OCI-M2 (cell line): ENCODE data around the gene CFAP97.
"Not testable (repeated sequence)": the region's sequence is repeated elsewhere in the genome, so short reads cannot be mapped to it uniquely, and the experiment has no call there.

ENCODE experiments used
- DNase-seq: peaks from one replicate; lab custom pipeline; 2025; ENCODE audit not compliant: unreplicated experiment; lab: John Stamatoyannopoulos, UW

The CFAP97 gene

GRCh38 chr4:185142912-185143600, 60.7 kb downstream of the CFAP97 start, which contains the start of gene SLC25A4:
Gene SLC25A4, plus strand, starts transcription at chr4:185143266. Its CDS starts 107 bp downstream, at chr4:185143373.
- DNase-seq: peak; percentile 25

- no peak for DNase-seq
Measured at GRCh38 chr4:185142564-185142911, 61.3 kb downstream of the CFAP97 start.

DNA sequence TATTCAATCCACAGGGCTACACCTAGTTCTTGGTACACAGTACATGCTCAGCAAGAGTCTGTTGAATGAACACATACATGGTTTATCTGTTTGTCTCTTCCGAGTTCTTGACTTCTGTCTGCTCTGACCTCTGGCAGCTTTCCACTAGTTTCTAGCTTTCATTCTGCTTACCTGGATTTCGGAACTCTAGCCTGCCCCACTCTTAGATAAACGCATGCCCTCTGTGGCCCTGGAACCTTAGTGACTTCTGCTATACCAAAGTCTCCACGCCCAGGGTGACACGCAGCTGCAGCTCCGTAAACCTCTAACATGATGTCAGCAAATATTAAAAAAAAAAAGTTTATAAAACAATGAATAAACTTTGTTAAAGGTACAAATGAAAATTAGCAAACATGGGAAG, 62.0 kb downstream of the CFAP97 start:
- DNase-seq: no peak

DNA sequence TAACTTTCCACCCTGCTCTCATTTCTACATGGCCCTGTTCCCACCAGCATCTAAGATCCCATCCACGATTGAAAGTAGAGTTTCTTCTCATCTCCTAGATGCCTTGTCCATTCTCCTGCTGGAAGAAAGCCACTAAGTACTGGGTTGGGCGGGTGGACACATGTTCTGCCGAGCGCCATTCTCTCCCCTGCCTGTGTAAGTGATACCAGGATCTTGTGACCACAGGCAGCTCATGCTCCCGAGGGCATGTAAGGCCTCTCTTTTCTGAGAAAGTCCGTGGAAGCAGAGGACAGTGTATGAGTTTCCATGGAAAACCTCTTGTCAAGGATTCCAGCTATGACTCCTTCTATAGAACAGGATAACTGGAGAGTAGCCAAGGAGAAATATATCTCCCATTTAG, 64.1 kb downstream of the CFAP97 start:
- no peak for DNase-seq

GRCh38 chr4:185138161-185138560, 65.6 kb downstream of the CFAP97 start:
- no peak for DNase-seq

GRCh38 chr4:185137233-185137925, 66.4 kb downstream of the CFAP97 start:
- DNase-seq: no peak

GRCh38 chr4:185134307-185134869, 69.4 kb downstream of the CFAP97 start:
- peak; percentile 50 for DNase-seq

- no peak for DNase-seq
Measured at GRCh38 chr4:185128272-185129119, 75.3 kb downstream of the CFAP97 start.

DNA sequence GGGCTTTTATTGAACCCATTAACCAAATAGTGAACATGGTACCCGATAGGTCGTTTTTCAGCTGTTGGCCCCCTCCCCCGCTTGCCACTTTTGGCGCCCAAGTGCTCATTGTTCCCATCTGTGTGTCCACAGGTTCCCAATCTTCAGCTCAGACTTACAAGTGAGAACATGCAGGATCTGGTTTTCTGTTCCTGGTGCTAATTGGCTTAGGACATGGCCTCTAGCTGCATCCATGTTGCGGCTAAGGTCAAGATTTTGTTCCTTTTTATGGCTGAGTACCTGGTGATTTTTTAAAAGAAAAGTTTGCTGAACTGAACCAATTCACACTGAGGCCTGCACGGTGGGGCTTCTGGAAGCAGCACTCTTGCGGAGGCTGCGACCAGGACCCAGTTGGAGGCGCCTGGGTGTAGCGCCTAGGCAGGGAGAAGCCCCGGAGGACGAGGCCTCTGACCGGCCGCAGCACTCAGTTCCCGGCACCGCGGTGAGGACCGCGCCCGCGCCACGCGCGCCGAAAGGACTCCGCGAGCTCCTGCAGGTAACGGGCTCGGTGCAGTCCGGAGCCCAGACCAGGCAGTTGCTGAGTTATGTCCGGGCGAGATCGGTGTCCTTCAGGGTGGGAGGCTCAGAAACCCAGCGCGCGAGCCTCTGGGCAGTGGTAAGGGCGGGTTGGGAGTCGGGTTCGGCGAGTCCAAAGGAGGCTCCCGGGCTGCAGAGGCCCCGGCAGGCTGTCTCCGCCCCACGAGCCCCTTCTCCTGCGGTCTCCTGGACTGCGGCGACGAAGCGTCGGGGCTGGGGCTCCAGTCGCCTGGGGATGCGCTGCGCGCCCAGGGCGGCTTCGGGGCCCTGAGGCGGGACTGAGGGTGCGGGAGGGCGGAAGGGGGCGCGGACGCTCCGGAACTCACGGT, 76.5 kb downstream of the CFAP97 start:
- no peak for DNase-seq

DNA sequence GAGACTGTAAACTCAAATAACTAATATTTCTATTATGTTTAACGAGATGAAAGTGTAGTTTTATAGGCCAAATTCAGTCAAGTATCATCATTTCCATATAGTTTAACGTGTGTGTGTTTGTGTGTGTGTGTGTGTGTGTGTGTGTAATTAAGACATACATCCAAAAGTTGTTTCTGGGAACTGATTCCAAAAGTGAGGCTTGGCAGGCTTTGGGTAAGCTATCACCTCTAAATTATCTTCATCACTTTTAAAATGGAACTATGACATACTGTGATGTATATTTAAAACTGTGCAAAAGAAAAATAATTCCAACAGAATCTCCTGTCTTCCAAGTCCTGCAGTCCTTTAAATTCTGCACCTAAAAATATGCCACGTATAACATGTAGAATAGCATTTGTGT, 79.8 kb downstream of the CFAP97 start:
- DNase-seq: no peak

DNA sequence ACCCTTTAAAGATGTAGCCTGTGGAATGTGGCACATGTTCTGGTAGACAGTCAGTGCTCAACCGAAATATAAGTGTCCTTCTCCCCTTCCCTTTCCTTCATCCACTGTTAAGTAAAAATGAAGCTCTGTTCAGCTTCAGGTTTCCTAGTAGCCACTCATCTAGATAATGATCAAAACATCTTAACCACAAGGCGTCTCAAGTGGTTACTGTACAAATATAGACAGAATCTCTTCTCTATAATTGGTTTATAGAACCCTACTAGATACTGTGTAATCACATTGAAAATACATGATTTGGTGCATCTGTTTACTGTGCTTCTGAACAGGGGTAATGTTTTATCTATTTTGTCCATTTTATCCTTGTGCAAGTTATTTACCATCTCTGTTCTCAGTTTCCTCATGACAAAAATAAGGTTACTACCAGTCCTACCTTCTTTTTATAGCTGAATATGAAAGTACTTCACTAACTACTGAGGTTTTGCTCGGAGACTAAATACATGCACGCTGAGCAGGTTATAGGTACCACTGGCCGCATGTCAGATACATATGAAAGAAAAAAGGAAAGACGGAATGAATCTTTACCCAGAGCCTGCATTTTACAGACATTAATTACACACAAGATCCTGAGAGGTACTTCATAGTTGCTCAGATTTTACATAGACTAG, 81.0 kb downstream of the CFAP97 start:
- no peak for DNase-seq

- no peak for DNase-seq
Measured at GRCh38 chr4:185120631-185120946, 83.2 kb downstream of the CFAP97 start.

DNA sequence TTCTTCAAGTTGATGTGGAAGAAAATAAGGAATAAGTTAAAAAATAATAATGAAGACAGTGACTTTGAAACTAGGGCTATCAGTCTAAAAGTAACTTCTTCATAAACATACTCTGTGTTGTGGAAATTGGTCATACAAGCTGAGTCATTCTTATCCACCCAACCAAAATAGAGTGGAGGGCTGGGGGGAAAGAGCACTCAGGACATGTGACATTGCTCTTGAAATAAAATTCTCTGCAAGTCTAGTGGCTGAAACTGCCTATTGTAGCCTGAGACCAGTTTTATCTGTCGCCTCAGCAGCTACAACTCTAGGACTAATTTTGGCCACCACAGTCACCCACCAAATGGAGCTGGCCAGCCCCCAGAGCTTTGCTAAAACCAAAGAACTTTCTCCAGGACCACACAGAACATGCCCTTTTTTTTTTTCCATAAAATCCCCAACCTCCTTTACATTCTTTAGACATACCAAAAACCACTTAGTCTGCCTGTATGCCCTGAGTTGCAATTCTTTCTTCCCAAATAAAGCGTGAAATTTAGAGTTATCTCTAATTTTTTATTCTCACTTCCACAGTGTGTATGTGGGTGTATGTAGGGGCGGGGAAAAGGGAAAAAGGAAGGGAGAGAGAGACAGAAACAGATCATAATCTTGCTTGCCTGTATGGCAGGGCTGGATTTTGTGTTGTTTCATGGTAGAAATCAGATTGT, 83.7 kb downstream of the CFAP97 start:
- peak; percentile 23 for DNase-seq

GRCh38 chr4:185119467-185119866, 84.3 kb downstream of the CFAP97 start:
- not testable (repeated sequence) for DNase-seq

GRCh38 chr4:185118876-185119275, 84.9 kb downstream of the CFAP97 start:
- DNase-seq: no peak

- no peak for DNase-seq
Measured at GRCh38 chr4:185117300-185117934, 86.4 kb downstream of the CFAP97 start.

DNA sequence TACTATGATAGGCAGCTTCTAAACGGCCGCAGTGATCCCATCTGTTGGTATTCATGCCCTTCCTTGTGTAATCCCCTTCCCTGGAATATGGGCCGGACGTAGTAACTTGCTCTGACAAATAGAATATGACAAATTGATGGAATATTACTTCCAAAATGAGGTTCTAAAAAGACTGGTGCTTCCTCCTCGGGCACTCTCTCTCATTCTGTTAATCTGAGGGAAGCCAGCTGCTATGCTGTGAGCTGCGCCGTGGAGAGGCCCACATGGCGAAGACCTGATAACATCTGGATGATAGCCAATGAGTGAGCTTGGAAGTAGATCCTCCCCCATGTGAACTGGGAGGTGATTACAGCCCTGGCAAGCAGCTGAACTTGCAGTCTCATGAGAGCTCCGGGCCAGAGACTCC, 88.0 kb downstream of the CFAP97 start:
- no peak for DNase-seq

- DNase-seq: no peak
Measured at GRCh38 chr4:185113340-185113739, 90.5 kb downstream of the CFAP97 start.

DNA sequence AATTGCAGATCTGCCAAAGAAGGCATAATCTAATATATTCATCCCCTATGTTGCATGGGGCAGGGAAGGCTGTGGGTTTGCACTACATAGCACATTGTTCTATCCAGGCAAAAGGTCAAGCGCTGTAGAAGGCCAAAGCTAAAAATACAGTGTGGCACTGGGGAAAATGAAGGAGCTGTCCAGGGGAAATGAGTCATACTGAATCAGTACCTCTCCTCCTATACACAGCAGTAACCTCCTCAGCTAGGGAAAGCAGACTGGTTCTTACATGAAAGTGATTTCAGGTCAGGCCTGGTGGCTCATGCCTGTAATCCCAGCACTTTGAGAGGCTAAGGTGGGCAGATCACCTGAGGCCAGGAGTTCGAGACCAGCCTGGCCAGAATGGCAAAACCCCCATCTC, 91.7 kb downstream of the CFAP97 start:
- no peak for DNase-seq
